Type B pancreatic cell (in vitro differentiated cells): ENCODE measurements around the gene HSPA9. TPM values are rescaled to one million over a fixed set of nuclear protein-coding genes. Genes with fewer than 3 reads are reported as not detected.
A peak's percentile ranks its signal among the peaks of the same experiment; 100 is the strongest.
"Not testable (repeated sequence)": the region's sequence is repeated elsewhere in the genome, so short reads cannot be mapped to it uniquely, and the experiment has no call there.

Source experiments
- DNase-seq: peaks from one replicate; pipeline ENCODE4 v3.0.0; 2021; ENCODE audit warnings: mixed read lengths; ENCODE audit not compliant: unreplicated experiment; ENCODE audit errors: extremely low spot score
- H3K27ac Mint-ChIP-seq: 2 replicates; pipeline ENCODE4 v1.8.0; 2021; ENCODE audit warnings: mild to moderate bottlenecking, mixed read lengths
- H3K27me3 Mint-ChIP-seq: 2 replicates; pipeline ENCODE4 v1.8.0; 2021; ENCODE audit warnings: mixed read lengths
- H3K36me3 Mint-ChIP-seq: 2 replicates; pipeline ENCODE4 v1.8.0; 2021; ENCODE audit warnings: mixed read lengths
- H3K4me1 Mint-ChIP-seq: one replicate; pipeline ENCODE4 v1.8.0; 2021; ENCODE audit warnings: mixed read lengths; ENCODE audit not compliant: unreplicated experiment
- H3K4me3 Mint-ChIP-seq: 2 replicates; pipeline ENCODE4 v1.8.0; 2021; ENCODE audit warnings: mild to moderate bottlenecking, mixed read lengths
- H3K9me3 Mint-ChIP-seq: 2 replicates; pipeline ENCODE4 v1.8.0; 2021; ENCODE audit warnings: mixed read lengths
- total RNA-seq: library from RNA; stranded (reverse); gene quantifications from 2 replicates; pipeline ENCODE4 v1.2.1, GENCODE V29; 2021; ENCODE audit warnings: low replicate concordance
- TF ChIP-seq, protein P1 (sequence below): fragments of 200-600 bp; sonication (generic); conservative IDR thresholded peaks from 2 replicates; pipeline ENCODE4 v1.5.0; 2021; ENCODE audit warnings: antibody characterized with exemption, mild to moderate bottlenecking

The HSPA9 gene
- total RNA-seq, 1 donor from 2014 or later = 238 TPM

DNA sequence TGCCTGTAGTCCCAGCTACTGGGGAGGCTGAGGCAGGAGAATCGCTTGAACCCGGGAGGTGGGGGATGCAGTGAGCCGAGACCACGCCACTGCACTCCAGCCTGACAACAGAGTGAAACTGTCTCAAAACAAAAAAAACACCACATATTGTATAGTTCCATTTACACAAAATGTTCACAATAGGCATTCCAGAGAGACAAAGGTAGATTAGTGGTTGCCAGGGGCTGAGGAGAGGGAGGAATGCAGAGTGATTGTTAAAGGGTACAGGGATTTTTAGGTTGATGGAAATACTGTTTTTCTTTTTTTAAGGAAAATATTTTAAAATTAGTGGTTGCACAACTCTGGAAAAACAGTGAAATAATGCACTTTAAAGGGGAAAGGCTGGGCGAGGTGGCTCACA, 51.8 kb downstream of the HSPA9 start:
- Mint-ChIP-seq H3K4me3 (no peak overlapping the region), H3K4me1 (peaks cover 8% of the 10 kb centered on the region), H3K27ac (peak overlapping the region; percentile 85), H3K9me3 (no peaks in the 10 kb centered on the region), H3K27me3 (no peaks in the 10 kb centered on the region), H3K36me3 (peaks cover 16% of the 10 kb centered on the region)
- no peak for DNase-seq
- TF ChIP-seq, protein P1, sequence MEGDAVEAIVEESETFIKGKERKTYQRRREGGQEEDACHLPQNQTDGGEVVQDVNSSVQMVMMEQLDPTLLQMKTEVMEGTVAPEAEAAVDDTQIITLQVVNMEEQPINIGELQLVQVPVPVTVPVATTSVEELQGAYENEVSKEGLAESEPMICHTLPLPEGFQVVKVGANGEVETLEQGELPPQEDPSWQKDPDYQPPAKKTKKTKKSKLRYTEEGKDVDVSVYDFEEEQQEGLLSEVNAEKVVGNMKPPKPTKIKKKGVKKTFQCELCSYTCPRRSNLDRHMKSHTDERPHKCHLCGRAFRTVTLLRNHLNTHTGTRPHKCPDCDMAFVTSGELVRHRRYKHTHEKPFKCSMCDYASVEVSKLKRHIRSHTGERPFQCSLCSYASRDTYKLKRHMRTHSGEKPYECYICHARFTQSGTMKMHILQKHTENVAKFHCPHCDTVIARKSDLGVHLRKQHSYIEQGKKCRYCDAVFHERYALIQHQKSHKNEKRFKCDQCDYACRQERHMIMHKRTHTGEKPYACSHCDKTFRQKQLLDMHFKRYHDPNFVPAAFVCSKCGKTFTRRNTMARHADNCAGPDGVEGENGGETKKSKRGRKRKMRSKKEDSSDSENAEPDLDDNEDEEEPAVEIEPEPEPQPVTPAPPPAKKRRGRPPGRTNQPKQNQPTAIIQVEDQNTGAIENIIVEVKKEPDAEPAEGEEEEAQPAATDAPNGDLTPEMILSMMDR = no peak

DNA sequence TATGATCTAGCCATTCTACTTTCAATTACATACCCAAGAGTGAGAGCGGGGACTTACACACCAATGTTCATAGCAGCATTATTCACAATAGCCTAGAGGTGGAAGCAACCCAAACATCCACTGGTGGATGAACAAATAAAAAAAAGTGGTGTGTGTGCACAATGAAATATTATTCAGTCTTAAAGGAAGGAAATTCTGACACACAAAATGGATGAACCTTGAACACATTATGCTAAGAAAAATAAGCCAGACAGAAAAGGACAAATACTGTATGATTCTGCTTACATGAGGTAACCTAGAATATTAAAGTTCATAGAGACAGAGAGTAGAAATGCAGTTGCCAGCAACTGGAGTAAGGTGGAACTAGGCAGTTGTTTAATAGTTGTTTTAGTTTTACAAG, 54.2 kb downstream of the HSPA9 start:
- no peak overlapping the region for H3K27ac Mint-ChIP-seq

DNA sequence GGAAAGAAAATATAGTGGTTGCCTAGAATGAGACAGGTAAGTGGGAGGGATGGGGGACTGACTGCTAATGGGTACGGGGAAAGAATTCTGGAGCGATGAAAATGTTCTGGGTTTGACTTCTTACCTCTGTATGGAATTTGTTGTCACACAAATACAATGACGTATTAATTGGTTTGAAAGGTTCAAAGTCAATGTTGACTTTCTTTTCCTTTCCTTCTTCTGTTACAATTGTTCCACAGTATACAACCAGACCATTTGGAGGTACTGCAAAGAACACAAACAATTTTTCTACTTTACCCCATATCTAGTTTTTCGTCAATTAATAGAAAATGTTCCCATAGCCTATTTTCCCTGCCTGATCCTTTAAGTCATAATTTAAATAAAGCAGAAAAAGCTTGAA, 57.8 kb downstream of the HSPA9 start:
- TF ChIP-seq, protein P1 = no peak
- no peak overlapping the region for H3K4me3 Mint-ChIP-seq
- no peaks in the 10 kb centered on the region for H3K4me1 Mint-ChIP-seq
- no peaks in the 10 kb centered on the region for H3K27me3 Mint-ChIP-seq
- no peak overlapping the region for H3K27ac Mint-ChIP-seq
- no peaks in the 10 kb centered on the region for H3K9me3 Mint-ChIP-seq
- H3K36me3 Mint-ChIP-seq = peaks cover 20% of the 10 kb centered on the region
- DNase-seq = no peak

More for the DNA sequence above, 54.2 kb downstream of the HSPA9 start:
- no peak for DNase-seq
- Mint-ChIP-seq H3K36me3 (peaks cover 12% of the 10 kb centered on the region), H3K4me1 (no peaks in the 10 kb centered on the region), H3K4me3 (no peak overlapping the region), H3K27me3 (no peaks in the 10 kb centered on the region), H3K9me3 (no peaks in the 10 kb centered on the region)
- TF ChIP-seq, protein P1 = no peak

DNA sequence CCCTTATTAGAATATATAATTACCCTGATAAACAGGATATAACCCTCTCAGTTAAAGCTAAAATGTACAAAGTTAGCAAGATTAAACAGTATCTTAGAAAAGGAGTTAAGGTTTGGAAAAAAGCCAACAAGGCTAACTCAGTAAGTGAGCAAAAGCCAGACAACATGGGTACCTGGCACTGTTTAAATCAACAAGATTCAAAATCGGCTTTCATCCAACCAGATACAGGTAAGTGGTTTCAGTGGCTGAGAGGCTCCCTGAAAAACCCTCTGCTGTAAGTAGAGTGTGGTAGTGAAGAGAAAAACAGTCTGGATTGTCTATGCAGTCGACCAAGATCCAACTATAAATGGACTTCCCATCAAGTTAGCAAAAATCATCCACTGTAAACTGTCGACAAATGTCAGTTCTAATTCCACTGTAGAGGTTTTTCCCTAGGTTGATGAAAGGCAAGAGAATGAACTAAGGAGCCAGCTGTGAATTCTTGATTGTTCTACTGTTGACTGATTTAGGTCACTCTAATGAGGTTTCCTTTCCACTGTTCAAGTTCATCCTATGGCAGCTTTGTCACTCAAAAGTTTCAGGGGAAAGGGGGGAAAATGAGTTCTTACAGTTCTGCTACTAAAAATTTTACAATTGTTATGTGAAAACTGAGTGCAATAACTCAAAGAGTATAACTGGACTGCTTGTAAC, 59.5 kb downstream of the HSPA9 start:
- no peaks in the 10 kb centered on the region for H3K9me3 Mint-ChIP-seq
- no peaks in the 10 kb centered on the region for H3K4me1 Mint-ChIP-seq

DNA sequence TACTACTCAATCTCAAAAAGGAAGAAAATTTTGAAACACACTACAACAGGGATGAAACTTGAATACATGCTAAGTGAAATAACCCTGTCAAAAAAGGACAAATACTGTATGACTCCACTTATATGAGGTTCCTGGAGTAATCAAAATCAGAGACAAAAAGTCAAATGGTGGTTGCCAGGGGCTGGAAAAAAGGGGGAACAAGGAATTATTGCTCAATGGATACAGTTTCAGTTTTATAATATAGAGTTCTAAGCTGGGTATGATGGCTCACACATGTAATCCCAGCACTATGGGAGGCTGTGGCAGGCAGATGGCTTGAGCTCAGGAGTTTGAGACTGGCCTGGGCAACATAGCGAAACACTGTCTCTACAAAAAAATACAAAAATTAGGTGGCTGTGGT, 61.2 kb downstream of the HSPA9 start:
- TF ChIP-seq, protein P1 = no peak
- no peak for DNase-seq
- no peak overlapping the region for H3K27ac Mint-ChIP-seq
- H3K27me3 Mint-ChIP-seq = no peaks in the 10 kb centered on the region
- no peaks in the 10 kb centered on the region for H3K4me1 Mint-ChIP-seq
- no peaks in the 10 kb centered on the region for H3K9me3 Mint-ChIP-seq
- H3K4me3 Mint-ChIP-seq = no peak overlapping the region
- H3K36me3 Mint-ChIP-seq = peaks cover 33% of the 10 kb centered on the region

More for the DNA sequence above, 59.5 kb downstream of the HSPA9 start:
- H3K4me3 Mint-ChIP-seq = no peak overlapping the region
- TF ChIP-seq, protein P1 = no peak
- no peaks in the 10 kb centered on the region for H3K27me3 Mint-ChIP-seq
- DNase-seq = no peak
- H3K36me3 Mint-ChIP-seq = peaks cover 24% of the 10 kb centered on the region
- H3K27ac Mint-ChIP-seq = no peak overlapping the region

DNA sequence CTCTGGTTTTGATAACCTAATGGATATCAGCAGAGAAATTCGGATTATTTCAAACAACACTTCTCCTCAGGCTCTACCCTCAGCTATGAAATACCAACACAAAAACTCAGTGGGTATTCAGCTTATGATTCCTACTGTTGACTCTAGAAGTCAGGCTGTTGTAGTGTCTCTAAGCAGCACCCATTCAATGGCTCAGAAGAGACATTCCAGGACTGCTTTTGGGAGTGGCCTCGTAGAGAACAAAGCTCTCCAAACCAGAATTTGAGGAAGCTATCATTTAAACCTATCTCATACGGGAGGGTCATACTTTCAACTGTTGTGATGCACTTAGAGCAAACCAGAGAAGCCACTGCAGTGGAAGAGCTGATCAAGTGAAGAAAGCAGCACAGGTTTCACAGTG, 66.2 kb downstream of the HSPA9 start:
- TF ChIP-seq, protein P1 = no peak
- H3K4me1 Mint-ChIP-seq = peaks cover under 1% of the 10 kb centered on the region
- H3K36me3 Mint-ChIP-seq = peaks cover 23% of the 10 kb centered on the region
- no peak for DNase-seq
- H3K9me3 Mint-ChIP-seq = no peaks in the 10 kb centered on the region
- H3K27ac Mint-ChIP-seq = peak overlapping the region; percentile 82
- no peak overlapping the region for H3K4me3 Mint-ChIP-seq
- H3K27me3 Mint-ChIP-seq = no peaks in the 10 kb centered on the region

DNA sequence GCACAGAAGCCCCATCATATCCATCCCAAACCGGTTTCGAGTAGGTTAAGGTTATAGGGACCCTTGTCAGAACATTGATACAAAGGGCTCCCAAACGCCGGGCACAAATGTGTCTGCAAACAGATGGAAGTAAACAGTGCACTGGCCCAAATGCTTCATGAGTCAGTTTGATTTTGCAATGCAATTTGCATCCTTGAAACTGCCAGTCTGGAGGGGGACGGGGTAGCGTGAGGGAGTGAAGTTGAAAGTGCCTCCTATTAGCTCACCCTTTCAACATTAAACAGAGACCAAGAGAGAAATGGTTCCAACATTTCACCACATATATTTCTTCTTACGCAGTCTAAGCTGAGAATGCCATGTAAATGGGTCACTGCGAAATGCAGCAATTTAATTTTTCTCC, 67.7 kb downstream of the HSPA9 start:
- H3K36me3 Mint-ChIP-seq = peaks cover 21% of the 10 kb centered on the region
- not testable (repeated sequence) for DNase-seq, H3K27me3 Mint-ChIP-seq, H3K27ac Mint-ChIP-seq, H3K9me3 Mint-ChIP-seq, H3K4me1 Mint-ChIP-seq, H3K4me3 Mint-ChIP-seq
